Hepatocyte (in vitro differentiated cells): ENCODE measurements around the gene TTC23. TPM values are rescaled to one million over a fixed set of nuclear protein-coding genes. Genes with fewer than 3 reads are reported as not detected.

Experiments
- DNase-seq: peaks from one replicate; pipeline ENCODE4 v3.0.0-alpha.2; 2016; ENCODE audit warnings: low spot score
- H2AFZ ChIP-seq: fragments of 200-600 bp; sonication (generic); 2 replicates; pipeline ENCODE4 v1.6.0; 2016; ENCODE audit warnings: antibody characterized with exemption, mild to moderate bottlenecking
- H3K27ac ChIP-seq: fragments of 200-600 bp; sonication (generic); 2 replicates; pipeline ENCODE4 v1.5.1; 2016; ENCODE audit warnings: mild to moderate bottlenecking
- H3K27me3 ChIP-seq: fragments of 200-600 bp; sonication (generic); 2 replicates; pipeline ENCODE4 v1.6.1; 2016
- H3K36me3 ChIP-seq: fragments of 200-600 bp; sonication (generic); replicated peaks from 2 replicates; pipeline ENCODE4 v1.5.1; 2016; ENCODE audit warnings: low read depth; ENCODE audit not compliant: insufficient read depth
- H3K4me1 ChIP-seq: fragments of 200-600 bp; sonication (generic); 2 replicates; pipeline ENCODE4 v1.5.1; 2016; ENCODE audit warnings: mild to moderate bottlenecking, moderate library complexity; ENCODE audit not compliant: insufficient read depth
- H3K4me2 ChIP-seq: fragments of 200-600 bp; sonication (generic); 2 replicates; pipeline ENCODE4 v1.6.0; 2016
- H3K4me3 ChIP-seq: fragments of 200-600 bp; sonication (generic); 2 replicates; pipeline ENCODE4 v1.5.1; 2016; ENCODE audit warnings: mild to moderate bottlenecking
- H3K79me2 ChIP-seq: fragments of 200-600 bp; sonication (generic); 2 replicates; pipeline ENCODE4 v1.6.0; 2017; ENCODE audit warnings: mild to moderate bottlenecking
- H3K9me2 ChIP-seq: fragments of 200-600 bp; sonication (generic); replicated peaks from 2 replicates; pipeline ENCODE4 v1.6.0; 2017; ENCODE audit warnings: mild to moderate bottlenecking; ENCODE audit not compliant: insufficient read depth
- H3K9me3 ChIP-seq: fragments of 200-600 bp; sonication (generic); 2 replicates; pipeline ENCODE4 v1.5.1; 2016; ENCODE audit warnings: low read depth, mild to moderate bottlenecking
- H4K20me1 ChIP-seq: fragments of 200-600 bp; sonication (generic); 2 replicates; pipeline ENCODE4 v1.6.0; 2016; ENCODE audit warnings: mild to moderate bottlenecking; ENCODE audit not compliant: insufficient read depth, poor library complexity, severe bottlenecking
- EZH2 ChIP-seq: fragments of 200-600 bp; sonication (generic); IDR thresholded peaks from 2 replicates; pipeline ENCODE4 v1.6.1; 2016; ENCODE audit warnings: antibody characterized with exemption, mild to moderate bottlenecking, borderline replicate concordance
- EZH2phosphoT487 ChIP-seq: fragments of 200-600 bp; sonication (generic); IDR thresholded peaks from one replicate; pipeline ENCODE4 v1.6.1; 2018; ENCODE audit warnings: antibody characterized with exemption, mild to moderate bottlenecking, low read depth, moderate library complexity; ENCODE audit not compliant: unreplicated experiment, severe bottlenecking
- WGBS: methylation state at CpG from one replicate; pipeline ENCODE4 v1.1.6; 2016; ENCODE audit warnings: low lambda C conversion rate; ENCODE audit errors: missing lambda C conversion rate; 5-methylcytosine and 5-hydroxymethylcytosine counted together
- polyA plus RNA-seq: library from polyadenylated mRNA; unstranded; fragments of >200 nt; fragmentation: Nextera tagmentation; extraction: Ambion mirVana; gene quantifications from 2 replicates; pipeline ENCODE4 v1.2.1, GENCODE V29; 2016
- total RNA-seq: library from RNA; depleted of rRNA; stranded (reverse); fragments of >200 nt; gene quantifications from 2 replicates; pipeline ENCODE4 v1.2.3, GENCODE V29; 2014
- TF ChIP-seq, protein P1 (sequence below): fragments of 200-600 bp; sonication (generic); IDR thresholded peaks from 2 replicates; pipeline ENCODE4 v1.5.1; 2016; ENCODE audit warnings: antibody characterized with exemption, mild to moderate bottlenecking; ENCODE audit not compliant: poor library complexity

Gene TTC23
- total and polyA plus RNA-seq, 2 experiments from 2014 or later = 31.3 to 46.3 TPM

DNA sequence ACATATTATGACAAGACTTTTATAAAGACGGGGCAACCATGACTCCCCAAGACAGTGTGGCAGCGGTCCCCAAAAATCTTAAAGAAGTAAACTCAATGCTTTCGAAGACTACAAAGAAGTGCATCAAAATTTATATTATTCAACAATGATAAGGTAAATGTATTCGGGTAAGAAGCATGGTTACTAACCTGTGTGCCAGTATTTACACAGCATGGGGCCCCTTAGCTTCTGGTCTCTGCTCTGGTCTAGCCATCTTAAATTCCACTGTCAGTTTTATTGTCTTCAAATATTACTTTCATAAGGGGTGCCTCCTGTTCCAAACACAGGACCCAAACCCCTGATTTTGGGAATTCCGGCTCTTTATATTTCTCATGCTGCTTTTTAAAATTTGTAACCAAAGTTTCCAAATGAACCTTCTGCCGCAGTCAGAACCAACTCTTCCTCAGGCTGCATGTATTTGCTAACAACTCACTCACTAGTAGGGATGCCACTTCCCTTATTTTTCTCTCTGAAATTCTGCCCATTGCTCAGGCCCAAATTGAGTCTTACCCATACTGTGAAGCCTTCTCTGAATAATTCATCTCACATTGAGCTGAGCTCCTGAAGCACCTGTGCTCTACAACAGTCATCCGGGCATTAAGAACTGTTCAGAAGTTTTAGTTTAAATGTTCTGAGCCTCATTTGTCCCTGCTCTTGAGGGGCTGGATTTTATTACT lies 1.2 kb downstream of the TTC23 start:
- no peak overlapping the region for H2AFZ ChIP-seq
- DNase-seq = no peak
- H3K9me3 ChIP-seq = no peaks in the 10 kb centered on the region
- peak overlapping the region; percentile 79 for H3K4me2 ChIP-seq
- no peaks in the 10 kb centered on the region for H3K4me1 ChIP-seq
- H3K9me2 ChIP-seq = no peaks in the 10 kb centered on the region
- no peak overlapping the region for H3K27ac ChIP-seq
- H3K4me3 ChIP-seq = peak overlapping the region; percentile 66
- TF ChIP-seq, protein P1, sequence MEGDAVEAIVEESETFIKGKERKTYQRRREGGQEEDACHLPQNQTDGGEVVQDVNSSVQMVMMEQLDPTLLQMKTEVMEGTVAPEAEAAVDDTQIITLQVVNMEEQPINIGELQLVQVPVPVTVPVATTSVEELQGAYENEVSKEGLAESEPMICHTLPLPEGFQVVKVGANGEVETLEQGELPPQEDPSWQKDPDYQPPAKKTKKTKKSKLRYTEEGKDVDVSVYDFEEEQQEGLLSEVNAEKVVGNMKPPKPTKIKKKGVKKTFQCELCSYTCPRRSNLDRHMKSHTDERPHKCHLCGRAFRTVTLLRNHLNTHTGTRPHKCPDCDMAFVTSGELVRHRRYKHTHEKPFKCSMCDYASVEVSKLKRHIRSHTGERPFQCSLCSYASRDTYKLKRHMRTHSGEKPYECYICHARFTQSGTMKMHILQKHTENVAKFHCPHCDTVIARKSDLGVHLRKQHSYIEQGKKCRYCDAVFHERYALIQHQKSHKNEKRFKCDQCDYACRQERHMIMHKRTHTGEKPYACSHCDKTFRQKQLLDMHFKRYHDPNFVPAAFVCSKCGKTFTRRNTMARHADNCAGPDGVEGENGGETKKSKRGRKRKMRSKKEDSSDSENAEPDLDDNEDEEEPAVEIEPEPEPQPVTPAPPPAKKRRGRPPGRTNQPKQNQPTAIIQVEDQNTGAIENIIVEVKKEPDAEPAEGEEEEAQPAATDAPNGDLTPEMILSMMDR = no peak
- TF ChIP-seq EZH2phosphoT487 (no peak), EZH2 (no peak)
- peaks cover 57% of the 10 kb centered on the region for H3K79me2 ChIP-seq
- H4K20me1 ChIP-seq = no peaks in the 10 kb centered on the region
- no peaks in the 10 kb centered on the region for H3K36me3 ChIP-seq
- WGBS = 76% methylated on average over 7 of the region's 7 CpGs
- no peaks in the 10 kb centered on the region for H3K27me3 ChIP-seq

DNA sequence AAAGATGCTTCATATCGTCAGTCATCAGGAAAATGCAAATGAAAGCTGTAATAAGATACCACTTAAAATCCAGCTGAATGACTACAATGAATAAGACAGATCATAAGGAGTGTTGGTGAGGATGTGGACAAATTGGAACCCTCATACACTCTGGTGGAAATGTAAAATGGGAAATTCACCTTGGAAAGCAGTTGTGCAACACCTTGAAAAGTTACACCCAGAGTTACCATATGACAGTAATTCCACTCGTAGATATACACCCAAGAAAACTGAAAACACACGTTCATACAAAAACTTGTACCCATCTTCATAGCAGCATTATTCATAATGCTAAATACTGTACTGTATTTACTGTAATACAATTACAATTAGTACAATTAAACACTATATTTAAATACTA lies 2.3 kb downstream of the TTC23 start:
- Histone ChIP-seq H2AFZ (no peak overlapping the region), H3K27me3 (no peaks in the 10 kb centered on the region), H3K9me2 (no peaks in the 10 kb centered on the region), H3K27ac (no peak overlapping the region), H3K4me1 (no peaks in the 10 kb centered on the region), H3K9me3 (no peaks in the 10 kb centered on the region), H3K4me3 (no peak overlapping the region), H3K79me2 (peaks cover 54% of the 10 kb centered on the region), H3K4me2 (peak overlapping the region; percentile 79), H4K20me1 (no peaks in the 10 kb centered on the region), H3K36me3 (no peaks in the 10 kb centered on the region)
- WGBS = 83% methylated on average over 3 of the region's 3 CpGs
- DNase-seq = no peak
- TF ChIP-seq, protein P1 = no peak
- TF ChIP-seq EZH2 (no peak), EZH2phosphoT487 (no peak)

DNA sequence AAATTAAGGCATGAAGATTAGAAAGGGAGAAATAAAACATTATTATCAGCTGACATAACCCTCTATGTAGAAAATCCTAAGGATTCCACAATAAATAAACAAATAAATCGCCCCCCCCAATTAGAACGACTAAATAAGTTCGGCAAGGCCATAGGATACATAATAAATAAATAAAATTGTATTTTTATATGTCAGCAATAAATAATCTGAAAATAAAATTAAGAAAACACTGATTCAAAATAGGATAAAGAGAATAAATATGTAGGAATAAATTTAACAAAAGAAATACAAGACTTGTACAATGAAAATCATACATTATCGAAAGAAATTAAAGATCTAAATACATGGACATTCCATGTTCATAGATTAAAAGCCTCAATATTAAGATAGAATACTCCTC lies 5.1 kb downstream of the TTC23 start:
- H3K9me3 ChIP-seq = no peaks in the 10 kb centered on the region
- no peak for DNase-seq
- no peaks in the 10 kb centered on the region for H3K4me1 ChIP-seq
- no peak overlapping the region for H3K27ac ChIP-seq
- H2AFZ ChIP-seq = no peak overlapping the region
- H3K9me2 ChIP-seq = no peaks in the 10 kb centered on the region
- 93% methylated on average over 4 of the region's 4 CpGs for WGBS
- H3K27me3 ChIP-seq = no peaks in the 10 kb centered on the region
- peaks cover 61% of the 10 kb centered on the region for H3K79me2 ChIP-seq
- H3K36me3 ChIP-seq = no peaks in the 10 kb centered on the region
- TF ChIP-seq, protein P1 = no peak
- TF ChIP-seq EZH2 = no peak
- no peak for TF ChIP-seq EZH2phosphoT487
- H4K20me1 ChIP-seq = no peaks in the 10 kb centered on the region
- no peak overlapping the region for H3K4me2 ChIP-seq
- H3K4me3 ChIP-seq = no peak overlapping the region
